Mesothelial cell of epicardium (in vitro differentiated cells): Measurements from ENCODE around the gene RNF11. TPM values are rescaled to one million over a fixed set of nuclear protein-coding genes. Genes with fewer than 3 reads are reported as not detected.
"Not testable (repeated sequence)": the region's sequence is repeated elsewhere in the genome, so short reads cannot be mapped to it uniquely, and the experiment has no call there.

Source experiments
- DNase-seq, 2 experiments: peaks; one replicate each; pipeline ENCODE4 v3.0.0; 2021; ENCODE audit warnings: low spot score in 2 of 2; ENCODE audit not compliant: unreplicated experiment in 2 of 2
- H3K27ac Mint-ChIP-seq: 2 replicates; pipeline ENCODE4 v1.8.0; 2021; ENCODE audit warnings: mixed read lengths
- H3K27me3 Mint-ChIP-seq: 2 replicates; pipeline ENCODE4 v1.8.0; 2021; ENCODE audit warnings: low read depth, mixed read lengths
- H3K36me3 Mint-ChIP-seq: 2 replicates; pipeline ENCODE4 v1.8.0; 2021; ENCODE audit warnings: mixed read lengths
- H3K4me1 Mint-ChIP-seq: 2 replicates; pipeline ENCODE4 v1.8.0; 2021; ENCODE audit warnings: mixed read lengths
- H3K4me3 Mint-ChIP-seq: 2 replicates; pipeline ENCODE4 v1.8.0; 2021; ENCODE audit warnings: mild to moderate bottlenecking, moderate library complexity, mixed read lengths
- H3K9me3 Mint-ChIP-seq: 2 replicates; pipeline ENCODE4 v1.8.0; 2021; ENCODE audit warnings: mixed read lengths
- total RNA-seq: library from RNA; stranded (reverse); gene quantifications from 3 replicates; pipeline ENCODE4 v1.2.1, GENCODE V29; 2021
- TF ChIP-seq, protein P1 (sequence below): fragments of 200-600 bp; sonication (generic); IDR thresholded peaks from one replicate; pipeline ENCODE4 v1.5.0; 2021; ENCODE audit warnings: antibody characterized with exemption; ENCODE audit not compliant: unreplicated experiment

Gene RNF11
- total RNA-seq, 1 donor from 2014 or later: 76.7 TPM

DNA sequence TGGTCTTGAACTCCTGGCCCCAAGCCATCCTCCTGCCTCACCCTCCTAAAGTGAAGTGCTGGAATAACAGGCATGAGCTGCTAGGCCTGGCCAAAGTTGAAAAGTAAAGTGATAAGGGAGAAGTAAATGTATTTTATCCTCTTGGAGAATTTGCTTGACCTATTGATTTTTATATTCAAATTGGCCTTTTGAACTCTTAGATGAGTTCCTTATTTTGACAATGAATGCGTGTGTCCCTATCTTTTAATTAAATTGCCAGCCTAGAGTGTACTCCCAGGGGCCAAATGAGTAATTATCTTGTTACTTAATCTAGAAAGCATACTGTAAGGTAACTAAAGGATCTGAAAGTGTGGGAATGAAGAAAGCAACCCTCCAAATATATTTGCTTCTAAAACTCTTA lies 11.4 kb downstream of the RNF11 start:
- no peak overlapping the region for H3K4me3 Mint-ChIP-seq
- peaks cover 3% of the 10 kb centered on the region for H3K9me3 Mint-ChIP-seq
- no peaks in the 10 kb centered on the region for H3K27me3 Mint-ChIP-seq
- DNase-seq: no peak
- TF ChIP-seq, protein P1, sequence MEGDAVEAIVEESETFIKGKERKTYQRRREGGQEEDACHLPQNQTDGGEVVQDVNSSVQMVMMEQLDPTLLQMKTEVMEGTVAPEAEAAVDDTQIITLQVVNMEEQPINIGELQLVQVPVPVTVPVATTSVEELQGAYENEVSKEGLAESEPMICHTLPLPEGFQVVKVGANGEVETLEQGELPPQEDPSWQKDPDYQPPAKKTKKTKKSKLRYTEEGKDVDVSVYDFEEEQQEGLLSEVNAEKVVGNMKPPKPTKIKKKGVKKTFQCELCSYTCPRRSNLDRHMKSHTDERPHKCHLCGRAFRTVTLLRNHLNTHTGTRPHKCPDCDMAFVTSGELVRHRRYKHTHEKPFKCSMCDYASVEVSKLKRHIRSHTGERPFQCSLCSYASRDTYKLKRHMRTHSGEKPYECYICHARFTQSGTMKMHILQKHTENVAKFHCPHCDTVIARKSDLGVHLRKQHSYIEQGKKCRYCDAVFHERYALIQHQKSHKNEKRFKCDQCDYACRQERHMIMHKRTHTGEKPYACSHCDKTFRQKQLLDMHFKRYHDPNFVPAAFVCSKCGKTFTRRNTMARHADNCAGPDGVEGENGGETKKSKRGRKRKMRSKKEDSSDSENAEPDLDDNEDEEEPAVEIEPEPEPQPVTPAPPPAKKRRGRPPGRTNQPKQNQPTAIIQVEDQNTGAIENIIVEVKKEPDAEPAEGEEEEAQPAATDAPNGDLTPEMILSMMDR: no peak
- H3K27ac Mint-ChIP-seq: no peak overlapping the region
- H3K4me1 Mint-ChIP-seq: peaks cover 2% of the 10 kb centered on the region
- peaks cover 2% of the 10 kb centered on the region for H3K36me3 Mint-ChIP-seq

DNA sequence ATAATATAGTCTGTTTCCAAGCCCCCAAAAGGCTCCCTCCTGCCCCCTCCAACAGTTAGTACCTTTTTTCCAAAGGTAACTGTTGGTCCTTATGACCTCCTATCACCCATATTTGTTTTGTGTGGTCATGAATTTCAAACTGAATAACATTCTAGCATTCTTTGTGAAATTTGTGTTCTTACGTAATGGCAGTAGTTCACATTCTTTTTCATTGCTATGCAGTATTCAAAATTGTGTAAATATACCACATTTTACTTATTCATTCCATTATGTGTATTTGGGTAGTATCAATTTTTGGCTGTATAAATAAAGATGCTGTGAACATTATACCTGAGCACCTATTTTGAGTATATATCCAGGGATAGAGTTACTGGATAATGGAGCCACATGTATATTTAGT lies 13.4 kb downstream of the RNF11 start:
- H3K4me1 Mint-ChIP-seq: peaks cover 2% of the 10 kb centered on the region

DNA sequence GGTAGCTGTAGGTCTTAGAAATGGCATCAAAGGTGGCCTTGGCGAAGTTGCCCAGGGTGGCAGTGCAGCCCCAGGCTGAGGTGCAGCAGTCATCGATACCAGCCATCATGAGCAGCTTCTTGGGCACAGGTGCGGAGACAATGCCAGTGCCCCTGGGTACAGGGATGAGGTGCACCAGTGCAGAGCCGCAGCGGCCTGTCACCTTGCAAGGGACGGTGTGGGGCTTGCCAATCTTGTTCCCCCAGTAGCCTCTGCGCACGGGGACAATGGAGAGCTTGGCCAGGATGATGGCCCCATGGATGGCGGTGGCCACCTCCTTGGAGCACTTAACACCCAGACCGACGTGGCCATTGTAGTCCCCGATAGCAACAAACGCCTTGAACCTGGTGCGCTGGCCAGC lies 14.7 kb downstream of the RNF11 start:
- DNase-seq, H3K4me1 Mint-ChIP-seq, H3K36me3 Mint-ChIP-seq, H3K4me3 Mint-ChIP-seq, H3K27me3 Mint-ChIP-seq, H3K27ac Mint-ChIP-seq, H3K9me3 Mint-ChIP-seq: not testable (repeated sequence)

More for the DNA sequence above, 13.4 kb downstream of the RNF11 start:
- Mint-ChIP-seq H3K4me3 (no peak overlapping the region), H3K9me3 (peaks cover 3% of the 10 kb centered on the region), H3K27ac (no peak overlapping the region), H3K27me3 (no peaks in the 10 kb centered on the region), H3K36me3 (peaks cover 2% of the 10 kb centered on the region)
- TF ChIP-seq, protein P1: no peak
- no peak for DNase-seq

DNA sequence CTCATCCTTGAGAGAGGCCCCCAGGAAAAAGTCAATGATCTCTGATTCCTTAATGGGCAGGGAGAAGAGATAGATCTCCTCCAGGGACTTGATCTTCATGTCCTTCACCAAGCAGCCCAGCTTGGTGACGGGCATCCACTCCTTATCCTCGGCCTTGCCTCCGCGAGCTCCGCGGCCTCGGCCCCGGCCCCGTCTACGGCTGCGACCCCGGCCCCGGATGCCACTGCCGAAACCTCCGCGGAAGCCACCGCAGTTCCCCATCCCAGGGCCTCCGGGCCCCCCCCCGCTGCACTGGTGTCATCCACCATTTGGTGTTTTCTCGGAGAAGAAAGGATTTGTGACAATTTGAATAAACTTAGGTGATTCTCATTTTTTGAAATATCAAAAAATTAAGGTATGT lies 15.1 kb downstream of the RNF11 start:
- not testable (repeated sequence) for H3K27me3 Mint-ChIP-seq, H3K4me1 Mint-ChIP-seq, H3K9me3 Mint-ChIP-seq, H3K36me3 Mint-ChIP-seq, H3K27ac Mint-ChIP-seq, DNase-seq, H3K4me3 Mint-ChIP-seq

DNA sequence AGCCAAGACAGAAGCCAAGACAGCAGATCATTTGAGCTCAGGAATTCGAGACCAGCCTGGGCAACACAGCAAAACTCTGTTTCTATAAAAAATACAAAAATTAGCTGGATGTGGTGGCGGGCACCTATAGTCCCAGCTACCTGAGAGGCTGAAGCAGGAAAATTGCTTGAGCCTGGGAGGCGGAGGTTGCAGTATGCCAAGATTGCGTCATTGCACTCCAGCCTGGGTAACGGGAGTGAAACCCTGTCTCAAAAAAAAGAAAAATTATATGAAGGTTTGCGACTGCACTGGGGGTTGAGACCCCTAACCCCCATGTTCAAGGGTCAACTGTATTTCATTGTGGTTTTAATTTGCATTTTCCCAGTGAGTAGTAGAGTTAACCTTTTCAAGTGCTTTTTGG lies 16.3 kb downstream of the RNF11 start:
- no peaks in the 10 kb centered on the region for H3K4me1 Mint-ChIP-seq
- H3K27ac Mint-ChIP-seq: no peak overlapping the region
- DNase-seq: no peak
- H3K36me3 Mint-ChIP-seq: peaks cover 2% of the 10 kb centered on the region
- H3K4me3 Mint-ChIP-seq: no peak overlapping the region
- no peaks in the 10 kb centered on the region for H3K27me3 Mint-ChIP-seq
- peaks cover 3% of the 10 kb centered on the region for H3K9me3 Mint-ChIP-seq
- TF ChIP-seq, protein P1: no peak

DNA sequence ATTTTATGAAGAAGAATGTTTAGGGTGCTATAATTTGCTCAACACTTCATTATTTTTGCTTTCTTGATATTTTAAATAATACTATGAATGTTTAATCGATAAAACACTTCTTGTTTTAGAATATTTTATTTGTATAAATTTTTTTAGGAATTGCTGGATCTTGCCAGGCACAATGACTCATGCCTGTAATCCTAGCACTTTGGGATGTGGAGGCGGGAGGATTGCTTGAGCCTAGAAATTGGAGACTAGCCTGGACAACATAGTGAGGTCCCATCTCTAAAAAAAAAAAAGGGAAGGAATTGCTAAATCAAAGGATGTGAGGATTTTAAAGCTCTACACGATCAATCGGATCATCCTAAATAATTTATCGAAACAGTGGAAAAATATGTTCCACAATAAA lies 17.6 kb downstream of the RNF11 start:
- H3K9me3 Mint-ChIP-seq: peaks cover 3% of the 10 kb centered on the region
- H3K4me3 Mint-ChIP-seq: no peak overlapping the region
- DNase-seq: no peak
- H3K36me3 Mint-ChIP-seq: peaks cover 2% of the 10 kb centered on the region
- TF ChIP-seq, protein P1: no peak
- H3K27ac Mint-ChIP-seq: no peak overlapping the region
- no peaks in the 10 kb centered on the region for H3K27me3 Mint-ChIP-seq
- H3K4me1 Mint-ChIP-seq: no peaks in the 10 kb centered on the region

DNA sequence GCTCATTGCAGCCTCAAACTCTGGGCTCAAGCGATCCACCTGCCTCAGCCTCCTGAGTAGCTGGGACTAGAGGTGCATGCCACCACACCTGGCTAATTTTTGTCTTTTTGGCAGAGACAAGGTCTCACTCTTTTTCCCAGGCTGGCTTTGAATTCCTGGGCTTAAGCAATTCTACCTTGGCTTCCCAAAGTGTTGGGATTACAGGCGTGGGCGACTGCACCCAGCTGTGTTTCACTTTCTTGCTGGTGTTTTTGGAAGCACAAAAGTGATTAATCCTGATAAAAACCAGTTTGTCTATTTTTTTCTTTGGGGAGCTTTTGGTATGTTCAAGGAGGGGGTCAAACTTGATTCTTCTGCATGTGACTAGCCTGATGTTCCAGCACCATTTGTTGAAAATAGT lies 19.3 kb downstream of the RNF11 start:
- Mint-ChIP-seq H3K27me3 (no peaks in the 10 kb centered on the region), H3K4me3 (no peak overlapping the region), H3K27ac (no peak overlapping the region), H3K36me3 (peaks cover 2% of the 10 kb centered on the region), H3K4me1 (peaks cover 14% of the 10 kb centered on the region), H3K9me3 (peaks cover 3% of the 10 kb centered on the region)
- no peak for DNase-seq
- TF ChIP-seq, protein P1: no peak
